Activated CD4-positive, alpha-beta T cell treated with anti-CD3 and anti-CD28 coated beads for 4 hours (primary cell): Measurements from ENCODE around the gene RAB44.
"Not testable (repeated sequence)": the region's sequence is repeated elsewhere in the genome, so short reads cannot be mapped to it uniquely, and the experiment has no call there.

Source experiments
- DNase-seq, 2 donors: peaks; one replicate each; pipeline ENCODE4 v3.0.0-alpha.2; 2020

RAB44 gene, protein sequence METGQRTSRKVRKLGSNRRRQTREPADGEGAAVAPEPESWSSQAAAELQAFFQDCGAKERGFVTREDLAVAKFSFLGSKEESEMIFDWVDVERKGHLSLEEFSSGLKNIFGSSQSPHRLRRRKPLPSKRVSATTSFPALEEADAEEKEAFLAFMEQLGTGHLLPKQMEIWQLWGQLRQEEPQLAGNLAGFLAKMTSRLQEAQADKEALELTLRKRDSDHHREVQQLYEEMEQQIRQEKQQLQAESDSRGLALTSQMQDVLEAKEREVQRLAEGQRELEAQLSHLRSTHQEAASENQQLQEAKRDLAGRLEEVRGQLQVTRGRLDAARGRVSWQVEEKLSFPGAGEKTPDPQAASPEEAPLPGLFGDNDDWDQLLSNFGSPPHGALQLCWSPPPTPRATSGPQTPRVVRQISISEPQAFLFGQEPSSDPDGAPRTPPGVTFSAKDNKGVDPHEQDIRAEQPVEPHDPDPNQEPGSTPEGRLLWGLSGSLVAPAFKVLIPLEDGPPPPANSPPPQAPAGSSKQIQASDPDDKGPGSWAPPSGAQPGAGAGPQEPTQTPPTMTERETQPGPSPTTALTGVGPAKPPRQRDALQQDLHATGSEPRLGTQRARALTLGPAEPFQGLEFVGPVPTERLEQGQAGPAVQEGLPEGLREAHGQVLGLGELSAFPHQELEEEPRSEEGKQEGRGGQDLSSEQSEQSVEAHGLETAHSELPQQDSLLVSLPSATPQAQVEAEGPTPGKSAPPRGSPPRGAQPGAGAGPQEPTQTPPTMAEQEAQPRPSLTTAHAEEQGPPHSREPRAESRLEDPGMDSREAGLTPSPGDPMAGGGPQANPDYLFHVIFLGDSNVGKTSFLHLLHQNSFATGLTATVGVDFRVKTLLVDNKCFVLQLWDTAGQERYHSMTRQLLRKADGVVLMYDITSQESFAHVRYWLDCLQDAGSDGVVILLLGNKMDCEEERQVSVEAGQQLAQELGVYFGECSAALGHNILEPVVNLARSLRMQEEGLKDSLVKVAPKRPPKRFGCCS

DNA sequence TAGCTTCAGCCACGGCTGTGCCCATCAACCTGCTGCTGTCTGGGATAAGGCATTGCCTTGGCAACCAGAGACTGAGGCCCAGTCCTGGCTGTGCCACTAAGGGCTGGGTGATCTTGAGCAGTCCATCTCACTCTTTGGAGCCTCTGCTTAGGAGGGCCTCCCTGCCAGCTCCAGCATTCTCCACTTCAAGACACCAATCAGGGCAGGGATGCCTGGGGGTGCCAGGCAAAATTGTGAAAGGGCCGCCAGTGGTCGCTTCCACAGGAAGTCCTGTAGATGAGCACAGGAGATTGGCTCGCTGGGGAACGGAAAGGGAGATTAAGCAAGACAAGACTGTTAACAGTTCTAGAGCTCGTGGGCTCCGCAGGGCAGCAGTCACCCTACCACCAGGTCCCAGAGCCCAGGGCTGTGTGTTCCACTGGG is at the start of gene RAB44:
RAB44 (plus strand) TSS at position 346 of the 423 bp plus-strand sequence. CDS start 6,410 bp downstream, outside the sequence.
- DNase-seq, result no peak

DNA sequence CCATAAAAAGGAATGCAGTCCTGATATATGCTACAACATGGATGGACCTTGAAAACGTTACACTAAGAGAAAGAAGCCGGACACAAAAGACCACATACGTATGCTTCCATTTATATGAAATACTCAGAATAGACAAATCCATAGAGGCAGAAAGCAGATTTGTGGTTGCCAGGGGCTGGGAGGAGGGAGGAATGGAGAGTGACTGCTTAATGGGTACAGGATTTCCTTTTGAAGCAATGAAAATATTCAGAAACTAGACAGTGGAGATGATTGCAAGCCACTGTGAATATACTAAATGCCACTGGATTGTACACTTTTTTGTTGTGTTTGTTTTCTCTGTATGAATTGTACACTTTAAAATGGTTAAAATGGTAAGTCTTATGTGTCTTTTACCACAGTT is 48.5 kb upstream of the RAB44 start:
- no peak for DNase-seq

DNA sequence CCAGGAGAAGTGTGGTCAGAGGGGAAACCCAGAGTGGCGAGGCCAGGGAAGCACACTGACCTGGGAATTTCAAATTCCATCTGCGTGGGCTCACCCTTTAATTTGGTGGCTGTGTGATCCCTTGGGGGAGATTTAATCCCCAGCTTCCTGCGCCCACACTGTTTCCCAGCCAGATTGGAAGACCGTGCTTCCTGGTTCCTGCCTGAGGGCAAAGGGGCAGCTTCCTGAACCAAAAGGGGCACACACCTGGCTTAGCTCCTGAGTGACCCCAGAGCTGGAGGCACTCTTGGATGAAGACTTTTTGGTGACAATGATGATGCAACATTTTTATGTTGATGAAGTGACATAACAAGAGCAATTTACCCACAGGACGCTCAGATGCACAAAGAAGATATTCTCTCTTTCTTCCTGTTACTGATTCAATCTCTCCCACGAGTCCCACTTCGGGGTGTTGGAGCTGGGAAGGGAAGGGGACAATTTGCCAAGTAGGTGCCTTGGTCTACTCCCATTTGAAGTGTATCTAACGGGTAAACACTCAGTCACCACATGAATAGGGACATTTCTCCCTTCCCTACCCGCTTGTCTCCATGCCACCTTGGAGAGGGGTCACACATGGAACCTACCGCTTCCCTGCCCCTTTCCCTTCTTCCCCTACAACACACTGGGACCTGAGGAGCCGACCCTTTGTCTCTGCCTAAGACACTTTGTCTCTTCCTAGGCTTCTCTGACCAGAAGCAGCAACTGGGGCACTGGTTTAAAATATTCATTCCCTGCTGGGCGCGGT is 47.7 kb upstream of the RAB44 start:
- no peak for DNase-seq

DNA sequence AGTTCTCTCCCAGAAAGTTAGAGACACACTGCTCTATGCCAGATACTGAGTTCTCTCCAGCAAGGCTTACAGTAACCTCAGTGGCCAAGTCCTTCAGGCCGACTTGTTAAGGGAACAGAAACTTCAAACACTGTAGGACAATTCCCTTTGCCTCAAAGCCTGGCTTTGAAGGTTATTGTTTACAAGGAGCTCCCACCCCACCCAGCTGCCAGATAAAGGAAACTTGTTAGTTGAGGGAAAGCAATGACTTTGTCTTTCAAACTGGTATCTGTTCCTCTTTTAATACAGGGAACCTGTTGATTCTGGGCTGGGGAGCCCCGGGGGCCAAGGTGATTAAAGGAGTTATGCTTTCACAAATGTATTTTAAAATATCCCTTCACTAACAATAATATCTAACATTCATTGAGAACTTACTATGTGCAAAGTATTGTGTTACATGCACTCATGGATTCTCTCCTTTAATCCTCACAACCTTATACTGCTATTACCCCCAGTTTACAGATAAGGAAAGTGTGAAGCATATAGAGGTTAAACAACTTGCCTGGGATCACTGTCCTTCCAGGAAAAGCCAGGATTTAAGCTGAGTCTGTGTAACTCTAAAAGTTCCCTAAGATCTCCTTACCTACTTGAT is 46.7 kb upstream of the RAB44 start:
- no peak for DNase-seq

DNA sequence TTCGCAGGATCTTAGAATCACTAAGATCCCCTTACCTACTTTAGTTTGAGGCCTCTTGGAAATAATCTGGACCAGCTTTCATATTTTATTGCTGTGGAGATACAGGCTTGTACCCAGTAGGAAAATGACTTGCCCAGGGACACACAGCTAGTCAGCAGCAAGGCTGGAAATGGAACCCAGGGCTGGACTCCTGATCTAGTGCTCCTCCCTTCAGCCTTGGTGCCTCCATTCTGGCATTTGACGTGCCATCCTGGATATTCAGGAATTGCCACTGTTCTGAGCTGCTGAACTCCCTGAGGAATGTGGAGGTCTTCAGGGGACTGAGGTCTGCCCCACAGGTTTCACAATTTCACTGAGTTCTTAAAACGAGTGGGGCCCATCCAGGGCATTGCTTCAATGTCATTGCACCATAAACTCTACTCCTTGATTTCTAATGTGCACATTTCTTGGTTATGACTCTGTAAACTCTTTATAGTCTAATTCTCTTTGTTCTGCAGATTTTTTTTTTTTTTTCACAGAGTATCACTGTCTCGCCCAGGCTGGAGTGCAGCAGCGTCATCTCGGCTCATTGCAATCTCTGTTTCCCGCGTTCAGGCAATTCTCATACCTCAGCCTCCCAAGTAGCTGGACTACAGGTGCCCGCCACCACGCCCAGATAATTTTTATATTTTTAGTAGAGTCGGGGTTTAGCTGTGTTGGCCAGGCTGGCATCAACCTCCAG is 45.8 kb upstream of the RAB44 start:
- no peak for DNase-seq

DNA sequence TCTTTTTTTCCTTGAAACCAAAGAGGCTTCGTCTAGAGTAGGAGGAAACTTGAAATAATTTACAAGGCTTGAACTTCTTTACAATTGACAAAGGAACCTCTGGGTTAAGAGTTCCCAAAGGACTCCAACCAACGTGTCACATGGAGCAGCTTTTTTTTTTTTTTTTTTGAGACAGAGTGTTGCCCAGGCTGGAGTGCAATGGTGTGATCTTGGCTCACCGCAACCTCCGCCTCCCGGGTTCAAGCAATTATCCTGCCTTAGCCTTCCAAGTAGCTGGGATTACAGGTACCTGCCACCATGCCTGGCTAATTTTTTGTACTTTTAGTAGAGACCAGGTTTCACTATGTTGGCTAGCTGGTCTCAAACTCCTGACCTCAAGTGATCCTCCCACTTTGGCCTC is 43.2 kb upstream of the RAB44 start:
- not testable (repeated sequence) for DNase-seq

DNA sequence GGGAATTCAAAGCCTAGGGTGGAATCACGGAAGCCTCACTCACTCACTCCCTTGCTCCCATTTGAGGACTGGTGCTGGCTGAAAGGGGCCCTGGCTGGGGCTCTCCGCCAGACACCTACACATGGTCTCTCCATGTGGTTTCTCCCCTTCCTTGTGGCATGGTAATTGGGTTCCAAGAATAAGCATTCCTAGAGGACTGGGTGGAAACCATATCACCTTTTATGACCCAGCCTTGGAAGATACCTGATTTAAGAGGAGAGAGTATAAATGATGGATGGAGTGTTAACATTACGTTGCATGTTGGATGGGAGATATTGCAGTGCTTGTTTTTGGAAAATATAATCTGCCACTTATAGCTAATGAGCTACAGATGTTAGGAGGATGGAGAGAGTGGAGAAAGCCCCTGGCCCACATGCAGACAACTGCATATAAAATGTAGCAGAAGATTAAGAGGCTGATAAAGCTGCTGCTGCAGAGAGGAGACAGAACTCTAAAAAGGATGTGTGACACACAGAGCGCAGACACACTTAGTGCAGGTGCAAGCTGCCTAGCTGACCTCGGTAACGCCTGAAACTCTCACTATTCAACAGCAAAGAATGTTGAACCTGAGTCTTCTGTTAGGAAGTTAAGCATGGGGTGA is 42.4 kb upstream of the RAB44 start:
- no peak for DNase-seq

DNA sequence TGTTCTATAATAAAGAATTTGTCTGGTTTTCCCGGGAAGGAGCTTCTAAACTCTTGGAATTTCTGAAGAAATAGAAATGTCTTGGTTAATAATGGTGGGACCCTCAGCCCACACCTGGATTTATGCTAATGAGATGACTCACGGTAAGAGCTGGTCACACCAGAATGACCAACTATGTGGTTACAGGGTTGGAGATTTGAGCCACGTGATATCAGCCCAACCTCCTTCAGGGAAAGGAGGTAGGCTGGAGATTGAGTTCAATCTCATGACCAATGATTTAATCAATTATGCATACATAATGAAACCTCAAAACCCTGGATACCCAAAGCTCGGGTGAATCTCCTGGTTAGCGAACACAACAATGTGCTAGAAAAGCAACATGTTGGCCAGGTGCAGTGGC is 41.2 kb upstream of the RAB44 start:
- DNase-seq, result no peak

DNA sequence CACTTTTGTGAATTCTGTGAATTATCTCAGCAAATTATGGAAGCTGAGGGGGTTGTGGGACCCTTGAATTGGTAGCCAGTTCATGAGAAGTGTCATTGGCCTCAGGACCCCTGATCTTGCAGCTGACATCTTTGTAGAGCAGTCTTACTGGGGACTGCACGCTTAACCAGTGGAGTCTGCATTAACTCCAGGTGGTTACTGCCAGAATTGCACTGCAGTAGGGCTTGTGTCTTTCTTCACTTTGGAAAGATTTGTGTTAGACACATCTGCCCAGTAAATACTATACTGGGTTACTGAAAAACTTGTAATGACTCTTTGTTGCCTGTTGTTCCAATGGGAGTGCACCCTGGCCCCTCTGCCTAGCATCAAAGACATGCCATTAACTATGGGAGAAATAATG is 40.4 kb upstream of the RAB44 start:
- DNase-seq, result no peak

DNA sequence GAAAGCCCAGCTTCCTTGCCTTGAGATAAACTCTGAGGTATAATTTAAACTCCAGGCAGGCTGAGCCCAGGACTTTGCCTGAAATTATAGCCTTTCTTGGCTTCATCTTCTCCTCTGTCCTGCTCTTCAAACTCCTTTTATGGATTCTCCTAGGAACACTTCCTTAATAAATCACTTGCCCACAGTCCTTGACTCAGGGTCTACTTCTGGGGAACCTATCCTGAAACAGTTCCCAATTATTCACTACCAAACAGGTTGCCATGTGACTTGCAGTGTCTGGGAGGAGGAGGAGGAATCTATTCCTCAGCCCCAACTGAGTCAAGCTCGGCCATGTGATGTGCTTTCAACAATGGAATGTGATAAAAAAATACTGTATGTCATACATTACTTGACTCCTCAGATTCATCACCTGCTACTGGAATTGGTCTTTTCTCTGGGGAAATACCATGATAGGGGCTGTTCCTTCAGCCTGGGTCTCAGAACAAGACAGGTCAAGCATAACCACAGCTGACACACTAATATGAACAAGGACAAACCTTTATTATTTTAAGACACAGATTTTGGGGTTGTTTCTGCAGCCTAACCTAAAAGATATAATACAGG is 39.6 kb upstream of the RAB44 start:
- no peak for DNase-seq

DNA sequence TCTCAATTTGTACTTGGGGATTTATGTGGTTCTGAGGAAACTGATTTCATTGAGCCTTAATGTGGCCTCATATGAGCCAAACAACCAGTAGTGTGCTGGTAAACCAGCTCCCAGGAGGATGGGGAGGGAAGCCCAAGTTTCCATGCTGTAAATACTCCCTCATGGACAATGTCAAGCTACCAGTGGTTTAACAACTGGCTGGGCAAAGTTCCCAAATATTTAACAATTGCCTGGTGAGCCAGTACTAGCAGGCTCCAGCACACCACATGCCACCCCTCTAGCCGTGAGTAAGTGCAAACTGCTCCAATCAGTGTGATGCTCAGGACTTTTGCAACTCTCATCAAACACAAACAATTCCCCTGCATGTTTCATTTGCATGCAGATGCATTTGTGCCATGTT is 38.4 kb upstream of the RAB44 start:
- DNase-seq, result no peak

DNA sequence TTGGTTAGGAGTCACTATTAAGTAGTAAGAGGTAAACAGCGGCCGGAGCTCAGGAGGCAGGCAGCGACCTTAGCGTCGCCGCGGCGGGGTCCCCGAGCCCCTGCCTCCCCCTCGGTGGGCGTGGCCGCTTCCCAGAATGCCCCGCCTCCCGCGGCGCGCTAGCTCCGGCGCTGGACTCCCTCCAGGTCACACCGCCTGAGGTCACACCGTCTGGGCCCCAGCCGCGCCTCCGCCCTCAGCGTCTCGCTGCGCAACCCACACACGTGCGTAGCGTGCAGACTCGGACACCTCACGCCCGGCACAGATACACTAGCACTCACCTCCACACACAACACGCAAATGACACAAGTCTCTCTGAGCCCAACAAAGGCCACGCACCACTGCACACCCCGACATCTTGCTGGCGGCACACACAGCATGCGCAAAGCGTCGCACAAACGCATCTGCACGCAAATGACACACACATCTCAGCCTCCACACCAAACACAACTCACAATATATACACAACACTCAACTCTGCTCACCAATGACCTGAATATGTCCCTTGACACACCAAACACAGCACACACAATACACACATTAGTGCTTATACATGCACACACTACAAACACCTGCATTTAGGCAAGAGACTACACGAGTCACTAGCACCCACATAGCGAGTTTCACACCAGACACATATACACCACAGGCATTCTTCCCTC is 36.7 kb upstream of the RAB44 start:
- no peak for DNase-seq

DNA sequence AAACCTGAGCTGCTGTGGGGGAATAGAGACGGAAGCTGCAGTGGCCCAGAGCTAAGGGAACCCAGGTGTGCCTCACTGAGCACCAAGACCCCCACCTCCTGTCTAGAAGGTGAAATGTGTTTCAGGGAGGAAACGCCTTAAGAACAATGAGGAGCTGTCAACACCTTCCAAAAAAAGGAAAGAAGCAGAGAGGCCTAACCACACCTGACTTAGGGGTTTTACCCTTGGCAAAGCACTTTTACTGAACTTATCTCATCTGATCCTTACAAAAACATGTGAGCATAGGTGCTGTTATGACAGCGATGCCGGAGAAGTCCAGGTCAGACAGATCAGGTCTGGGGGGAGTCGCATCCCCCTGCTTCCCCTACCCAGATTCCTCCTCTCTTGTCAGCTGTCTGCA is 35.2 kb upstream of the RAB44 start:
- DNase-seq, result no peak

DNA sequence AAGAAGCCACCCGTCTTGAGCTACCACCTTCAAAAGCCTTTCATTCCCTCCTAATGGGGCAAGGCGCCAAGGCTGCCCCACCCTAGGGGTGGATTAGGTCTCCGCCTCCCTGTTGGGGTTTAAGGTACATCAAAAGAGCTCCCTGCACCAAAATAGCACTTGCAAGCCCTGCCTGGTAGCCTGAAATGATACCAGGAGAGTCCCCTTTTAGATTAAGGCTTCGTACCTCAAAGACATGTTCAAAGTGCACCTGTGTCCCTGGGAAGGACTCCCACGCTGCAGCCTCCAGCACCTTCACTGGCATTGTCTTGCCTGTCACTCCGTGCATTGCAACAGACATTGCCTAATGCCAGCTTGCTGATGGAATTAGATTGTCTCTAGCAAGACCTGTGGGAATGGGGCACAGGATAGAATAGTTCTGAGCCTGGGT is 34.8 kb upstream of the RAB44 start:
- no peak for DNase-seq

DNA sequence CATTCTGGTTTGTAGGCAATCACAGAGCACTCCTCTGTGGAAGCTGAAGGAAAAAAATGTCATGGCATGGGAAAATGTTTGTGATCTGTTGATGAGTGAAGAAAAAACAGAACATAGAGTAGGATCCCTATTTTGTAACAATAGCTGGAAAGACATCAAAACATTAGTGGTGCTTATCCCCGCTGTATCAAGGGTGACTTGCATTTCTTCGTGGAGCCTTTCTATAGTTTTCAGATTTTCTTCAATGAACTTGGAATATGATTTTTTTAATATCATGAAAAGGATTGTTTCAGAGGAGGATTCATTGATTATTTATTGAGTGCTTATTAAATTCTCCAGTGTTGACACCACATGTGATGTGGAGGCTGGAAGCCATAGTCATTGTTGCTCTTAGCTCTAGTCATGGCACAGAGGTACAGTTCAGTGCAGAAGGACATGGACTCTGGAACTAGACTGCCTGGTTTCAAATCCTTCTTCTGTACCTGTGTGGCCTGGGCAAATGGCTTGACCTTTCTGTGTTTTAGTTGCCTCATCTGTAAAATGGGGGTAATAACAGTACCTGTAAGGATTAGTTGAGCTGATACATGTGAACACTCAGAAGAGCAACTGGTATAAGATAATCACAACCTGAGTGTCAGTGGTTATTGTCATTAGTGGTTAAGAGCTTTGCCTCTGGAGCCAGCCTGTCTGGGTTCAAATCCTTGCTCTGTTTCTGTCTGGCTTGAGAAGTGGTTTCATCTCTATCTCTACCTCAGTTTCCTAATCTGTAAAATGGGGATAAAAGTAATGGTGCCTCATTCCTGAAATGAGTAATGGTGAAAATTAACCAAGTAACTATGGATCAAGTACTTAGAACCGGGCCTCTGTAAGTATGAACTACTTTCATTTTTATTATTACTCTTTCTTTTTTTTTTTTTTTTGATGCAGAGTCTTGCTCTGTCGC is 33.9 kb upstream of the RAB44 start:
- DNase-seq, result no peak

DNA sequence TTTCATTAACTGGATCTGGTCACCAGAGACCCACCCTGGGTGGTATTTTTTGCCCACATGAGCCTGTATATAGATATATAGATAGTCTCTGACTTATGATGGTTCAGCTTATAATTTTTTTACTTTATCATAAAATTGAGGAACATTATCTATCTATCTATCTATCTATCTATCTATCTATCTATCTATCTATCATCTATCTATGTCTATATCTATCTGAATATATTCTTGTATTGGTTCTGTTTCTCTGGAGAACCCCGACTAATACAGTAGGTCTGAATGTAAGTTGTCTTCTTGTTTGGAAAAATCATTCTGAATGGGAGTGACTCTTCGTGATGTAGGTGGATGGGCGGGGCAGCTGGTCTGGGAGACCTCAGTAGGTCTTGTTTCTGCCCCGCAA is 32.4 kb upstream of the RAB44 start:
- no peak for DNase-seq

DNA sequence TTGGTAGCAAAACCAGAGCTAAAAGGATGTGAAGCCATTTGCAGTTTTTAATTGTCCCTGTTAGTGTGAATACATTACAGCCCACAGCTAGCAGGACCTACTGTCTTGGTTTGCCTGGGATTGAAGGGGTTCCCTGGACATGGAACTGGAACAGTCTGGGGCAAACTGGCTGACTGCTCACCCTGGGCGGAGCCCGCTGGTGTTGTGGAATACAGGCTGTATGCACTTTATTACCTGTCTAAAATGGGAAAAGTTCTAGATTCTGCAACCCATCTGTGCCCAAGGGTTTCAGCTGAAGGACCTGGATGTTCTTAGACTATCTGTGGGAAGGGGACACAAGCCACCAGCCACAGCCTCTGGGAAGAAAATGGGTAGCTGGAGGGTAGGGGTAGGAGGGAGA is 31.3 kb upstream of the RAB44 start:
- DNase-seq, result no peak

DNA sequence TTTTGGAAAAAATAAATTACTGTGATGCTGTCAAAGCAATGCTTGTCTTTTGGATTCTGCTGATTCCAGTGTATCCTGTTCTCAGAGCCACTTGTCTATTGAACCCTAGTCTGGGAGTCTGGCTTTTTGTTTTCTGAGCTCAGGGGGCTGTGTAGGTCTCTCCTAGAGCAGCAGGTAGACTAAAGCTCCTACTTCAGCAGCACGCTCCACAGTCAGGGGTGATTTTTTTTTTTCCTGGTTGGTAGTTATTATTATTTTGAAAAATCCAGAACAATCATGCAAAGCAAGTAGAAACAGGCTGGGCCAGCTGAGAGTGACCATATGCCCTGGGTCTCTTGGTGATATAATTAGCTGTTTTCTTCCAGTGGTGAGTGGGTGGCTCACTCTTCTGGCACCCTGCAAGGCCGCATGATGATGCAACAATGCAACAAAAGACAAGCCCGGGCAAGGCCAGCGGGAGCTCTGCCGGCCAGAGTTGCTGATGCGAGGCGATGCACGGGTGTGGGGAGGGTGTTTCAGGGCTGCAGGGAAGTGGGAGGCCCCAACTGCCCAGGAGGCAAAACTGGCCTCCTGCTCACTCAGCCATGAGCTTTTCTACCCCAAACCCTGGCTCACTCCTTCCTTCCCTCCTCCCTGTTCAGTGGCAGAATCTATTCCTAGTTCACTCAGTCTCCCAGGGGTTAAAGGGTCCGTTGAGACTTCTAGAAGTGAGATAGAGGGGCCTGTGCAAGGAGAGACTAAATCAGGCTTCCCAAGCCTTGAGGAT is 30.6 kb upstream of the RAB44 start:
- DNase-seq, result no peak
